Gastrocnemius medialis (tissue), 4 donors: ENCODE data around the gene SPRR3. TPM values are rescaled to one million over a fixed set of nuclear protein-coding genes. Genes with fewer than 3 reads are reported as not detected.

Experiments
- ATAC-seq, 2 donors: fragments of 150-250 bp; one replicate each; pipeline ENCODE4 v1.9.1; 2016
- DNase-seq, 2 donors: peaks; one replicate each; pipeline ENCODE4 v3.0.0-alpha.2; 2019
- H3K27ac ChIP-seq, 4 donors: fragments of 200-600 bp; sonication (generic); 1 replicate in 1 of 4; 2 replicates in 3 of 4; pipeline ENCODE4 v1.5.1; 2016 to 2018; ENCODE audit warnings: mild to moderate bottlenecking in 2 of 4, moderate library complexity in 1 of 4
- H3K27me3 ChIP-seq, 3 donors: fragments of 200-600 bp; sonication (generic) in 2 of 3; 1 replicate in 1 of 3; 2 replicates in 2 of 3; pipeline versions ENCODE4 v1.5.1 to v1.6.0; 2016 to 2019; ENCODE audit warnings: mild to moderate bottlenecking in 1 of 3, moderate library complexity in 1 of 3
- H3K36me3 ChIP-seq, 2 donors: fragments of 200-600 bp; sonication (generic) in 1 of 2; one replicate each; pipeline ENCODE4 v1.5.1; 2017 to 2018
- H3K4me1 ChIP-seq, 2 donors: fragments of 200-600 bp; sonication (generic) in 1 of 2; one replicate each; pipeline ENCODE4 v1.5.1; 2016 to 2017; ENCODE audit warnings: mild to moderate bottlenecking in 2 of 2
- H3K4me3 ChIP-seq, 4 donors: fragments of 200-600 bp; sonication (generic) in 3 of 4; 1 replicate in 1 of 4; 2 replicates in 3 of 4; pipeline ENCODE4 v1.5.1; 2016 to 2019; ENCODE audit warnings: mild to moderate bottlenecking in 2 of 4
- H3K9me3 ChIP-seq, 3 donors: fragments of 200-600 bp; sonication (generic) in 2 of 3; 1 replicate in 1 of 3; 2 replicates in 2 of 3; pipeline ENCODE4 v1.5.1; 2016 to 2019
- CTCF ChIP-seq, 5 experiments: fragments of 450-650 bp in 3 of 5; fragments of 200-600 bp in 2 of 5; sonication (generic) in 2 of 5; IDR thresholded peaks in 4 of 5; conservative IDR thresholded peaks in 1 of 5; 1 replicate in 4 of 5; 2 replicates in 1 of 5; pipeline ENCODE4 v1.5.1; 2016 to 2019; ENCODE audit warnings: antibody characterized with exemption in 5 of 5, mild to moderate bottlenecking in 3 of 5, moderate library complexity in 3 of 5
- POLR2A ChIP-seq, 2 donors: fragments of 450-650 bp; IDR thresholded peaks; one replicate each; pipeline ENCODE4 v1.6.1; 2017; ENCODE audit warnings: antibody characterized with exemption in 2 of 2, mild to moderate bottlenecking in 2 of 2, moderate library complexity in 2 of 2
- in situ Hi-C, 4 donors: fragments of 200-750 bp; cut with MboI; loops; one replicate each; pipeline versions ENCODE4 v1.15.0 to v1.8.0; 2017; ENCODE audit warnings: low sequenced_read_pairs in 4 of 4
- intact Hi-C: fragments of 100-400 bp; cut with DNase I; formaldehyde crosslinking; loops from one replicate; pipeline ENCODE4 v1.15.1; 2023; ENCODE audit warnings: low total_unique reads
- total RNA-seq, 4 donors: library from RNA; depleted of rRNA; stranded (reverse); fragments of >200 nt; gene quantifications; one replicate each; pipeline versions ENCODE4 v1.1.0 to v1.2.3, GENCODE V29; 2016

SPRR3 gene, protein sequence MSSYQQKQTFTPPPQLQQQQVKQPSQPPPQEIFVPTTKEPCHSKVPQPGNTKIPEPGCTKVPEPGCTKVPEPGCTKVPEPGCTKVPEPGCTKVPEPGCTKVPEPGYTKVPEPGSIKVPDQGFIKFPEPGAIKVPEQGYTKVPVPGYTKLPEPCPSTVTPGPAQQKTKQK
- total RNA-seq = not detected

- in situ Hi-C loops = no loop called here
- H3K27me3 ChIP-seq = no peaks in the 10 kb centered on the region
These were observed at the start of gene SPRR3 for GRCh38 chr1:153001382-153001781. Gene SPRR3 (plus strand): TSS chr1:153001749. CDS start chr1:153003021, 1,272 bp downstream.

DNA sequence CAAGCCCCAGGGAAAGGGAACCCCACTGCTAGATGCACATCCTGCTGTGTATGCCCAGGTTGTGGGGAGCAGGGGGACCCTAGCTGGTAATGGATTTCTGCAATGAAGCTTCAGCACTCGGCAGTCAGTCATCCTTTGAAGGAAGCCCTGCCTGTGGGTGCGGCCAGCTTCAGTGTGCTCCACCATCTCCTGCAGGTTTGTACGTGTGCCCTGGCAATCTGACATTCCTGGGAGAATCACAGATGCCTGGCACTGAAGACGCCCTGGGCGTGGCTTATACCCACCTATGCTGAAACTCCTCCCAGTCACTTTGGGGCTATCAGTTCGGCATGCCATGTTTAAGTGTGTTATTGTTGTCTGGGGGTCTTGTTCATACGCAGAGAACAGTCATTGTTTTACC is 47.8 kb upstream of the SPRR3 start:
- H3K4me3 ChIP-seq = no peak overlapping the region
- H3K9me3 ChIP-seq = no peaks in the 10 kb centered on the region
- H3K4me1 ChIP-seq = no peaks in the 10 kb centered on the region
- DNase-seq = no peak
- H3K27me3 ChIP-seq = no peaks in the 10 kb centered on the region
- intact Hi-C loops = no loop called here
- H3K27ac ChIP-seq = no peak overlapping the region
- no peaks in the 10 kb centered on the region for H3K36me3 ChIP-seq
- ATAC-seq = no peak
- in situ Hi-C loops = no loop called here
- no peak for TF ChIP-seq CTCF (IDR thresholded peaks at IDR 0.05 in 4 of 5, conservative IDR thresholded peaks at IDR 0.05 in 1 of 5)
- TF ChIP-seq POLR2A (IDR thresholded peaks at IDR 0.05) = no peak

More at GRCh38 chr1:153001382-153001781, at the start of gene SPRR3:
- no peak within 1 kb of the TSS for H3K27ac ChIP-seq
- H3K9me3 ChIP-seq = no peaks in the 10 kb centered on the region
- ATAC-seq = no peak
- no peaks in the 10 kb centered on the region for H3K36me3 ChIP-seq
- DNase-seq = no peak
- no peak within 1 kb of the TSS for H3K4me3 ChIP-seq
- no peaks in the 10 kb centered on the region for H3K4me1 ChIP-seq
- intact Hi-C loops = no loop called here
- TF ChIP-seq POLR2A (IDR thresholded peaks at IDR 0.05) (no peak), CTCF (IDR thresholded peaks at IDR 0.05 in 4 of 5, conservative IDR thresholded peaks at IDR 0.05 in 1 of 5) (no peak)

- ATAC-seq = no peak
- no peak for TF ChIP-seq CTCF (IDR thresholded peaks at IDR 0.05 in 4 of 5, conservative IDR thresholded peaks at IDR 0.05 in 1 of 5)
- no peak for TF ChIP-seq POLR2A (IDR thresholded peaks at IDR 0.05)
These were observed 47.1 kb upstream of the SPRR3 start for GRCh38 chr1:152954436-152954835.

GRCh38 chr1:152957561-152957960 is 44.0 kb upstream of the SPRR3 start:
- Histone ChIP-seq H3K9me3 (no peaks in the 10 kb centered on the region), H3K27ac (no peak overlapping the region), H3K4me3 (no peak overlapping the region), H3K27me3 (no peaks in the 10 kb centered on the region), H3K4me1 (no peaks in the 10 kb centered on the region), H3K36me3 (no peaks in the 10 kb centered on the region)
- DNase-seq (no peak), ATAC-seq (no peak)
- in situ Hi-C loops (no loop called here), intact Hi-C loops (no loop called here)
- no peak for TF ChIP-seq CTCF (IDR thresholded peaks at IDR 0.05 in 4 of 5, conservative IDR thresholded peaks at IDR 0.05 in 1 of 5)
- no peak for TF ChIP-seq POLR2A (IDR thresholded peaks at IDR 0.05)

More at GRCh38 chr1:152954436-152954835, 47.1 kb upstream of the SPRR3 start:
- H3K4me1 ChIP-seq = no peaks in the 10 kb centered on the region
- in situ Hi-C loops = no loop called here
- H3K27ac ChIP-seq = no peak overlapping the region
- DNase-seq = no peak
- intact Hi-C loops = no loop called here
- no peaks in the 10 kb centered on the region for H3K27me3 ChIP-seq
- H3K36me3 ChIP-seq = no peaks in the 10 kb centered on the region
- H3K4me3 ChIP-seq = no peak overlapping the region
- H3K9me3 ChIP-seq = no peaks in the 10 kb centered on the region

DNA sequence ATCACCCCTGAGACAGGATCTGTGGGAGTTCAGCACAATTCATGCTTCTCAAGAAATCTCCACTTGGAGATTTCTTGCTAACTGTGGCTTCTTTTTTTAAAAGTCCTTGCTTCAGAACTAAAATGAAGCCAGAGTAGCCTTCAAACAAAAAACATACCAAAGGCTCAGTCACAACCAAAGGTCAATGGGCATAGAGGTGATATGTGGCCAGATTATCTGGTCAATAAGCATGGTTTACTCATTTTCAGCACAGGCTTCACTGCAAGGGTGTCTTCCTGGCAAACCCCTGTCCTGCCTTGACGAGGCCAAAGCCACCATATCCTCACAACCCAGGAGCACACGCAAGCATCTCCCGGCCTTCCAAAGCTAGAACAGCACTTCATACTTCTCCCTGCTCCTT is 42.3 kb upstream of the SPRR3 start:
- in situ Hi-C loops = no loop called here

More for the DNA sequence above, 42.3 kb upstream of the SPRR3 start:
- Histone ChIP-seq H3K4me3 (no peak overlapping the region), H3K36me3 (no peaks in the 10 kb centered on the region), H3K4me1 (no peaks in the 10 kb centered on the region), H3K27me3 (no peaks in the 10 kb centered on the region), H3K9me3 (no peaks in the 10 kb centered on the region), H3K27ac (no peak overlapping the region)
- no peak for DNase-seq
- ATAC-seq = no peak
- TF ChIP-seq CTCF (IDR thresholded peaks at IDR 0.05 in 4 of 5, conservative IDR thresholded peaks at IDR 0.05 in 1 of 5) (no peak), POLR2A (IDR thresholded peaks at IDR 0.05) (no peak)
- intact Hi-C loops = no loop called here
